Left forelimb (tissue), 1 donor: ENCODE results near the gene ADGRF4.
"Not testable (repeated sequence)": the region's sequence is repeated elsewhere in the genome, so short reads cannot be mapped to it uniquely, and the experiment has no call there.

ENCODE experiments used
- DNase-seq: peaks from one replicate; pipeline ENCODE4 v3.0.0-alpha.2; 2018; ENCODE audit warnings: low spot score

ADGRF4 gene

GRCh38 chr6:47736083-47736700 lies 37.8 kb downstream of the ADGRF4 start:
- no peak for DNase-seq

GRCh38 chr6:47737406-47737805 lies 39.0 kb downstream of the ADGRF4 start:
- no peak for DNase-seq

DNA sequence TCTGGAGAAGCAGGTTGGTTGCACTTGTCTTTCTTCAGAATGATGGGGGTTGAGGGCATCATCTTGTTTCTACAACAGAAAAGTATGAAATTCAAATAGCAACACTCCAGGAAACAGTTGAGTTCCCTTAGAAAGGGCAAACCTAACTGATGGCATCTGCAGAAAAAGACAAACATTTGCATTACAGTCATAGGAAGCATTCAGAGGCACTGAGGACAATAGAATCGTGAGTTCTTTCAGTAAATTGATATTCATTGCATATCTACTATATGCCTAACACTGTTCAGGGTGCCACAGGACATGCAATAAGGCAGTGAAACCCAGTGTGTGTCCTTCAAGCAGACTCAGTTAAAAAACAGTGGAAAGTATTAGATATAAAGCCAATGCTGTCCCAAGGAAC lies 42.3 kb downstream of the ADGRF4 start:
- no peak for DNase-seq

- DNase-seq, result no peak
Observed at GRCh38 chr6:47741807-47742206, 43.4 kb downstream of the ADGRF4 start.

- DNase-seq, result no peak
Observed at GRCh38 chr6:47743744-47744143, 45.4 kb downstream of the ADGRF4 start.

- DNase-seq, result not testable (repeated sequence)
Observed at GRCh38 chr6:47745269-47745668, 46.9 kb downstream of the ADGRF4 start.

DNA sequence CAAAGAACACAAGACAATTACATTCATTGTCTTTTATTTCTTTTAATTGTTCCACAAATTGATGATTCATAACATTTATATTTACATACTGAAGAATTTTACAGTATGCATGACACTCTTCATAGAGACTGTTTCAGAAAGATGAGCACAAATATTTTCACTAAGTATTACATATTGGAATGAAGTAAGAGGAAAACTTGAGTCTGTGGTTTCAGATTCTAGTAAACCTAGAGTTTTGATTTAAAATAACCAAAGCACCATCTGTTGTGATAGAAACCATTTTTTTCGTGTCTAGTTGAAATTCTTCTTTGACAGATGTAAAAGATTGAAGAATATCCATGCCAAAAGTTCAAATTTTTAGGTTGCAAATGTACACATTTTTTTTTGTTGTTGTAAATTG lies 51.4 kb downstream of the ADGRF4 start:
- DNase-seq, result no peak

DNA sequence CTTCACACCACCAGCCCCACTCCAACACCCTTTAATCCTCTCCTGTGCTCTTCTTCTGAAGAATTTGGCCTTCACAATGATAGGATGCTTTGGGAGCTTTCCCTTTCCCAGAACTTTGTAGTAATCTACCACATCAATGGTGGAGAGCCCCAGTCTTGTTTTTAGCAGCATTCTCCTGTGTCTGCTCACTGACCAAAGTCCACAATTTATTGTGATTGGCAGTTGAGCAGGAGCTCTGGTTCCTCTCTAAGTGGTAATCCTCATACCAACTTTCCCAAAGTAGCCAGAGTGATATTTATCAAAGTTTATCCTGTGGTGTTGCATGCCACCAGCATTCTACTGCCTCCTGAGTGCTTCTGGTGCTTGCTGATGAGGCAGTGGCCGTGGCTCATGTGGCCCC lies 54.4 kb downstream of the ADGRF4 start:
- no peak for DNase-seq

DNA sequence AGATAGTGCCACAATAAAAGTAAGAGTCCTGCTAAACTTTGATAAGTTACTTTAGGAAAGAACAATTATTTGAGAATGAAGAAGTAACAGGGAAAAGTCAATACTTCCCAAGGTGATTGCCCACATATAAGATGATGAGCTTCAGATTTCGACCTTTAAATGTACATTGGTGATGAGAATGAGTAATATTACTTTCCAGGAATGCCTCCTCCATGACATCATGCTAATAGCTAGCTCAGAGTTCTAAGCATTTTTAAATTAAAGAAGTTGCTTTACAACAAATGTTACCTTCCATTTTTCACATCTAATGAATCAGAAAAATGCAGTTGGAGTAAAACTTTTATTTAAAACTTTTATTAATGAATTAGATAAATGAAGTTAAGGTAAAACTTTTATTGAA lies 61.0 kb downstream of the ADGRF4 start:
- DNase-seq, result no peak

- no peak for DNase-seq
Observed at GRCh38 chr6:47762502-47762901, 64.1 kb downstream of the ADGRF4 start.

GRCh38 chr6:47766445-47766844 lies 68.1 kb downstream of the ADGRF4 start:
- no peak for DNase-seq

DNA sequence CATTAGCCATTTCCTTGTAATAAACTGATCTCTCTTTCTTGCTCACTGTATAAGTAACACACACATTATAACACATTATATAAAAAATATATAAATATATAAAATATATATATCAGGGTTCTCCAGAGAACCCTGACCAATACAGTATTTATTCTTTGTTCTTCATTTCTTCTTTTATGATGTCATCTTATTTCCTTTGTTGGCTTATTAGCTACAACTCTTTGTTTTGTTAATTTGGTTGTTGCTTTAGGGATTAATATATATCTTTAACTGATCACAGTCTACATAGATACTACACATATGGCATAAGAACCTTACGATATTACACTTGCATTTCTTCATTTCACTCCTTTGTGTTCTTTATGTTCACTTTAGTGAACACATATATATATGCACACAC lies 68.7 kb downstream of the ADGRF4 start:
- DNase-seq, result no peak

- DNase-seq, result no peak
Observed at GRCh38 chr6:47769982-47770381, 71.6 kb downstream of the ADGRF4 start.
